DMS114 treated with DMSO at 0.1 percent for 48 hours (cell line): ENCODE measurements around the gene ANKS1B.
"Not testable (repeated sequence)": the region's sequence is repeated elsewhere in the genome, so short reads cannot be mapped to it uniquely, and the experiment has no call there.

Experiments used
- DNase-seq: peaks from one replicate; lab custom pipeline; 2025; ENCODE audit not compliant: unreplicated experiment; lab: John Stamatoyannopoulos, UW

Gene ANKS1B

GRCh38 chr12:99709116-99709515 is 275.6 kb downstream of the ANKS1B start:
- no peak for DNase-seq

- no peak for DNase-seq
Observed at GRCh38 chr12:99707883-99708282, 276.9 kb downstream of the ANKS1B start.

DNA sequence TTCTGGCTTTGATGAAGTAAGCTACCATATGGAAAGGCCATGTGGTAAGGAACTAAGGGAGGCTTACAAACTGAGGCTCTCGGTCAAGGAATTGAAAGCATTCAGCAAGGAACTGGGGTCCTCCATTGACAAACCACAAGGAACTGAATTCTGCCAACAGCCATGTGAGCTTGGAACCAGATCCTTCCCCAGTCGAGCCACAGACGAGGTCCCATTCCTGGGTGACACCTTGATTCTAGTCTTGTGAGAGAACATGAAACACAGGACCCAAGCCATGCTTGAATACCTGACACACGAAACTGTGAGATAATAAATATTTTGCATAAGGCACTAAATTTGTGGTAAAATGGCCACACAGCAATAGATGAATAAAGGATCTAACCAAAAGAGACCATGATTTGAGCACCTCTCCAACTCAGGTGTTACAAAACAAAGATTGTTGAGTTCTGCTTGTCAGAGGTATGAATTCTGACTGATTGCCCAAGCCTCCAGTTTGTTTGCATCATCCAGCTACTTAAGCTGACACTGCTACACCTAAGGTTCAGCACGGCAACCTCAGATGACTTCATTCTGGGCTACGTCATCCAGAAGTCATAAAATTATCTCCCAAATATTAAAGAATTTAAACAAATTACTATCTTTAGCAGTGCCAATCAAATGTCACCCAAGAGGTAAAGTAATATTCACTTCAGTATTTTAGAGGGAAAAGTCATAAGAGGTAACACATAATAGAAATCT is 277.8 kb downstream of the ANKS1B start:
- no peak for DNase-seq

DNA sequence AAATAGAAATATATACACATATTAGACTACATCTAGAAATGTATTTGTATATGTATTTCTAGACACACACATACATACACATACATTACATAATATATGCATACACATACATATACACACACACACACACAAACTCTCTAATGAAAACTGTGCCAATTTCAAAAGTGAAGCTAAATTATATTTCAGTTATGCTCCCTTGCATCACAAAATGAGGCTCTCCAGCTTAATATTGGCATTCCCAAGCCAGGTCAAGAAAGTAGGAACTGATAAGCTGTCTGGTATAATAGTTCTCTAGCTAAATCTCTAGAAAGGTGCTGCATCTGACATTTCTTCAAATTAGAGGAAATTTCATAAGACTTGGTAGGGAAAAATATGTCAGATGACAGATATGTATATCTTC is 280.3 kb downstream of the ANKS1B start:
- DNase-seq: no peak

DNA sequence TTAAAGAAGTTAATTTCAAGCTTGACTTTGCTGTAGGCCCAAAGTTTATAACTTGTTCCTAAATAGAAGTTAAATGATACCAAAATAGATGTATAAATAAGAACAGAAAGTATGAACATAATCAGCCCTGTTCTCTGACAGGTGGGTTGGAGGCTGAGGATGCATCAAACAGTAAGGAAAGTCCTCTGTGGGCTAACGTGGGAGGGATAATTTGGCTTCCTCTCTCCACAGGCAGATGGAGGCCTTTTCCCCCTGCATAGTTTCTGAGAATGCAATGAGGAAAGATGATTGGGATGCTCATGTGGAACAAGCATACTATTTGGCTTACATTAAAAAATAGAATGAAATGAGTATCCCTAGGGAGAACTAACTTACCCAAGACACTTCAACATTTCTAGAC is 280.7 kb downstream of the ANKS1B start:
- DNase-seq: no peak

GRCh38 chr12:99700032-99700431 is 284.7 kb downstream of the ANKS1B start:
- no peak for DNase-seq

GRCh38 chr12:99695050-99695449 is 289.7 kb downstream of the ANKS1B start:
- no peak for DNase-seq

GRCh38 chr12:99686142-99686541 is 298.6 kb downstream of the ANKS1B start:
- DNase-seq: no peak

DNA sequence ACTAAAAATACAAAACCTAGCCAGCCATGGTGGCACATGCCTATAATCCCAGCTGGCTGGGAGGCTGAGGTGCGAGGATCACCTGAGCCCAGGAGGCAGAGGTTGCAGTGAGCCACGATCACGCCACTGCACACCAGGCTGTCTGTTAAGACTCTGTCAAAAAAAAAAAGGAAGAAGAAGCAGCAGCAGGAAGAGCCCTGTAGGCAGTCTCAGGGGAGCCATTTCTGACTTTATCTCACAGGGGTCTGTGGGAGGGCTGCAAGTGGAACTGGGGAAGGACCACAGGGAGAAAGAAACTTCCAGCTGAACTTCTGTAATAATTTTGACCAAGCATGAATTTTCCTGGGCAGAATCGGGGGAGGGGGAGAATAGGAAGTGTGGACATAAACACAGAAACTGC is 304.5 kb downstream of the ANKS1B start:
- no peak for DNase-seq

DNA sequence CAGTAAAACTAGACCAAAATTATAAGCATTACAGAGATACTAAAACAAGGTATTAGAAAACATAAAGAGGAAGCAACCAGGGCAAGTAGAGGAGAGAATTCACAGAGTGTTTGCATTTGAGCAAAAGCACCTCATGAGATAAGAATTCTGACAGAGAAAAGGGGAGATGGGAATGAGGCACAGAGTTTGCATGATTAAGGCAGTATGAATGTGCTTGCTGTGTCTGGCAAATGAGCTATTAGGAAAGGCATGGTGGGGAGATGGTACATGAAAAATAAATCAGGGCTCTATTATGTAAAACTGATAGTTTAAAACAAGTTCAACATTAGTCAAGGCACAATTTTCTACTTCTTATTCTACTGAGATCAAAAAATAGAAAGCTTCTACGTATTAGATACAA is 314.1 kb downstream of the ANKS1B start:
- DNase-seq: no peak

DNA sequence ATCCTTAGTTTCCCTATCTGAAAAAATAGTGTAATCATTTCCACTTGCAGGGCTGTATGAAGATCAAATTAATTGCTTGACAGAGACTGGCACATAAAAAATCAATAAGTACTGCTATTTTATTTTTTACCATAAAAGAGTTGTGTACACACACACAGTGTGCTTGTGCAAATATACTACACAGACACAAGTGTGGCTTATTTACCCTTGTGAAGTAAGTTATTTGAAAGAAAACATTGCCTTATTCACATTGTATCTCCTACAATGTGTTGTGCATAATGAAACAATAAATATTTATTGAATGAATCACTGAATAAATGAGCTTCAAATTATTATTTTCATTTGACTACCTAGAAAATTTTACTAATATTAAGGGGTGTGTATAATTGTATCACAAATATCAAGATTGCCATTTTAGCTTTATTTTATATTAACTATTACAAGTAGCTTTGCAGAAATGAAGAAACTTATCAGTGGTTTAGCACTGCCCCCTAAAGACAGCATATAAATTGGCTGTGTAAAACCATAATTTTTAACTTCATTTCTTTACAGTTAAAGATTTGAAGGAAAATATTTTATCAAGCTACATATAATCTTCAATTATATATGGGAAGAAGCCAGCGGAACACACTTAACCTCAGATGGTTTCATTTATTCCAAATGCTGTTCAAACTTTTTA is 325.9 kb downstream of the ANKS1B start:
- DNase-seq: peak; percentile 4

DNA sequence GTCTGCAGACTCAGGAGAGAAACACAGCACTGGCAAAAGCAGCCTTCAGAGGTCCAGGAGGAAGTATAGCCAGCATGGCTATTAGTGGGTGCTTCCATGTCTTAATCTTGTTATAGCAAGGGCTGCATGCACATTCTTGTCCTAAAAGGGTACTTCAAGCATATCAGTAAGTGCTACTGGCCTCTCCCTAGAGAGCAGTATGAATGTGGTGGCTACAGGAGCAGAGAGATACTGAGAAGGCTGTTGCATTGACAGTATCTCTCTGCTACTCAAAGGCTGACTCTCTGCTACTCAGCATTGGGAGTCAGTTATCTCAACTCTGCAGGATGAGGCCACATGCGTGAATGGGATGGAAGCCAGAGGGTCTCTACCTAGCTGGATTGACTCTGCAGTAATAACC is 335.2 kb downstream of the ANKS1B start:
- DNase-seq: no peak

GRCh38 chr12:99648183-99648582 is 336.6 kb downstream of the ANKS1B start:
- no peak for DNase-seq

DNA sequence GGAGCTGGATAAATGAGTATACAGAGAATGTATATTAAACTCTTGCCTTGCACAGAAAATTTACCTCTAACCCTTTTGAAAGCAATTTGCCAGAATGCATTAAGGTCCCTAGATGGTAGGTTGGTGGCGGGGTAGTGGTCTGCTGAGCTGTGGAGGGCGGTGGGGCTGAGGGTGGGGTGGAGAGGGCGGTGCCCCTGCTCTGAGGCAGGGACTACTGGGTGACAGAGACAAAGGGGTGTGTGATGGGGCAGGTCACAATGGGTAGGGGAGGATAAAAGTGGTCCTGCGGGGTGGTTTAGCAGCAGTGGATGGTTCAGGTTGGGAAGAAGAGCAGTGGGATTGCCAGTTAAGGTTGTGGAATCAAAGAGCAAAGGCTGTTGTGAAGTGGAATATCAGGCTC is 337.3 kb downstream of the ANKS1B start, which contains the start of gene GARIN6:
TSS of gene GARIN6 (plus strand) at position 301 of the 400 bp plus-strand sequence. CDS start 422 bp downstream, outside the sequence.
- no peak for DNase-seq

DNA sequence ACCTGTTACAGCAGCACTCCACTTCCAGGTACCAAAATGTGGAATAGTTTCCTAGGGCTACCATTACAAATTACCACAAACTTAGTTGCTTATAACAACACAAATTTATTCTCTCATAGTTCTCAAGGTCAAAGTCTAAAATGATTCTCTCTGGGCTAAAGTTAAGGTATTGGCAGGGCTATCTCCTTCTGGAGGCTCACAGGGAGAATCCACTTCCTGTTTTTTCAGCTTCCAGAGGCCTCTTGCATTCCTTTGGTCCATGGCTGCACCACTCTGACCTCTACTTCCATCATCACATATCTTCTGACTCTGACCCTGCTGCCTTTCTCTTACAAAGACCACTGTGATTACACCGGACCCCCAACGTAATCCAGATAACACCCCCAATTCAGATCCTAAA is 340.1 kb downstream of the ANKS1B start:
- DNase-seq: no peak

- DNase-seq: no peak
Observed at GRCh38 chr12:99627459-99627858, 357.3 kb downstream of the ANKS1B start.

GRCh38 chr12:99624591-99624990 is 360.1 kb downstream of the ANKS1B start:
- DNase-seq: not testable (repeated sequence)

GRCh38 chr12:99620159-99620479 is 364.6 kb downstream of the ANKS1B start:
- no peak for DNase-seq

- peak; percentile 3 for DNase-seq
Observed at GRCh38 chr12:99619389-99620158, 365.2 kb downstream of the ANKS1B start.

- no peak for DNase-seq
Observed at GRCh38 chr12:99618657-99619056, 366.1 kb downstream of the ANKS1B start.

DNA sequence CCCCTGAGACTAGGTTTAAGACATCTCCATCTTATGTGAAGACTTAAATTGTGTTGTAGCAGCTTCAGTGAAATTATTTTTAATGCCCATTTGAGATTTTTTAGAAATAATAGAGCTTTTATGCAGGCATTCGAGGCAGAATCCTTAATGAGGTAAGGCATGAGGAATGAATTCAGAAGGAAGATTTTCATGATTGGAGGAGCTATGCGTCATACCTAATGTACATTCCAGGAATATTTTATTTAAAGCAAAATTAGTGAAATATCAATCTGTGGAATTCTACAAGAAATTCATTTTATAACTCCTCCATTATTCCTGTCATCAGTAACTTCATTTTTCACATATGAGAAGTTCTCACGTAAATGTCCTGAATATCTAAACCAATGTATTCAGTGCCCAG is 373.1 kb downstream of the ANKS1B start:
- DNase-seq: no peak

DNA sequence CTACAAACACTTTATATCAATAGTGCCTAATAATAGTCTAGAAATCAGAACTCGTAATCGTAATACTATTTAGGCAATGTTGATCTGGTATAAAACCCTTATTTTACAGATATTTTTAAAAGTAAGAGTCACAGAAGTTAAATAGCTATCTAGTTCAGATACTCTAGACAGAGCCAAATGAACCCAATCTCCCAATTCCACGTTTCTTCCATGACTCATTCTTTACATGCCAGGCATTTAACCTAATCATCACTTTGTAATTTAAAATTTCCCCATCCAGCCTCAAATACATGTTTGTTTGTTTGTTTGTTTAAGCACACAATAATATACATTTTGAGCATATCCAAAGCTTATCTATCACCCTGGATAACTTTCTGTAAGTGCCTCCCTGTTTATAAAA is 373.6 kb downstream of the ANKS1B start:
- DNase-seq: no peak
